ENCODE measurements around the gene GJA4. TPM values are rescaled to one million over a fixed set of nuclear protein-coding genes. Genes with fewer than 3 reads are reported as not detected.
"Not testable (repeated sequence)": the region's sequence is repeated elsewhere in the genome, so short reads cannot be mapped to it uniquely, and the experiment has no call there.

Gene GJA4
- total RNA-seq, 4 donors from 2014 or later: 2.9 to 30.8 (median 12.8) TPM

- WGBS, 2 donors: 55 to 65% methylated on average over 5 of the region's 5 CpGs
- TF ChIP-seq POLR2A (IDR thresholded peaks at IDR 0.05): no peak
- TF ChIP-seq, protein P1, sequence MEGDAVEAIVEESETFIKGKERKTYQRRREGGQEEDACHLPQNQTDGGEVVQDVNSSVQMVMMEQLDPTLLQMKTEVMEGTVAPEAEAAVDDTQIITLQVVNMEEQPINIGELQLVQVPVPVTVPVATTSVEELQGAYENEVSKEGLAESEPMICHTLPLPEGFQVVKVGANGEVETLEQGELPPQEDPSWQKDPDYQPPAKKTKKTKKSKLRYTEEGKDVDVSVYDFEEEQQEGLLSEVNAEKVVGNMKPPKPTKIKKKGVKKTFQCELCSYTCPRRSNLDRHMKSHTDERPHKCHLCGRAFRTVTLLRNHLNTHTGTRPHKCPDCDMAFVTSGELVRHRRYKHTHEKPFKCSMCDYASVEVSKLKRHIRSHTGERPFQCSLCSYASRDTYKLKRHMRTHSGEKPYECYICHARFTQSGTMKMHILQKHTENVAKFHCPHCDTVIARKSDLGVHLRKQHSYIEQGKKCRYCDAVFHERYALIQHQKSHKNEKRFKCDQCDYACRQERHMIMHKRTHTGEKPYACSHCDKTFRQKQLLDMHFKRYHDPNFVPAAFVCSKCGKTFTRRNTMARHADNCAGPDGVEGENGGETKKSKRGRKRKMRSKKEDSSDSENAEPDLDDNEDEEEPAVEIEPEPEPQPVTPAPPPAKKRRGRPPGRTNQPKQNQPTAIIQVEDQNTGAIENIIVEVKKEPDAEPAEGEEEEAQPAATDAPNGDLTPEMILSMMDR (IDR thresholded peaks at IDR 0.05): no peak
- intact Hi-C loops (cut with DNase I; ENCODE audit: low total_unique reads): no loop called here
- DNase-seq (ENCODE audit: low spot score in 2 of 2): no peak
- H3K4me3 ChIP-seq (ENCODE audit: low read depth, poor library complexity, severe bottlenecking): no peak overlapping the region
These were observed 21.8 kb upstream of the GJA4 start for GRCh38 chr1:34770891-34771504.

GRCh38 chr1:34771573-34772371 is 21.0 kb upstream of the GJA4 start:
- TF ChIP-seq, protein P1 (IDR thresholded peaks at IDR 0.05): no peak
- no peak for TF ChIP-seq POLR2A (IDR thresholded peaks at IDR 0.05)
- intact Hi-C loops (cut with DNase I; ENCODE audit: low total_unique reads): no loop called here
- whole genome bisulfite sequencing, 2 donors: 75 to 77% methylated on average over 16 of the region's 16 CpGs
- H3K4me3 ChIP-seq (ENCODE audit: low read depth, poor library complexity, severe bottlenecking): no peak overlapping the region
- DNase-seq (ENCODE audit: low spot score in 2 of 2): no peak

- H3K4me3 ChIP-seq (ENCODE audit: low read depth, poor library complexity, severe bottlenecking); DNase-seq (ENCODE audit: low spot score in 2 of 2); intact Hi-C loops (cut with DNase I; ENCODE audit: low total_unique reads): not testable (repeated sequence)
- 82 to 97% methylated on average over 4 of the region's 4 CpGs for WGBS, 2 donors
These were observed 19.7 kb upstream of the GJA4 start for GRCh38 chr1:34773114-34773513.

DNA sequence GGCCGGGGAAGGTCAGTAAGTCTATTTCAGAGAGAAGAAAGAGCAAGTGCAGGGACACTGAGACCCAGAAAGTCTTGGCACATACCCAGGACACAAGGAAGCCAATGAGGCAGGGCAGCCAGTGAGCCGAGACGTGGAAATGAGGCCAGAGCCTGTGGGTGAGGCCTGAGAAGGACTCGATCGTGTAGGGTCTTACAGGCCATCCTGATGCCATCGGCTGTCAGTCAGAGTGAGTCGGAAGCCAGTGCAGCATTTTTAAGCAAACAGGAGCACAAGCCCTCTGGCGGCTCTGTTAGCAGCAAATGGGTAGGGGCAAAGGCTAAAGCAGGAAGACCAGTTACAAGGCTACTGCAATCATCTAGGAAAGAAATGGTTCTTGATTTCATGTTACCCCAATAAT is 17.8 kb upstream of the GJA4 start:
- WGBS, 2 donors: 64 to 75% methylated on average over 8 of the region's 8 CpGs
- no peak for DNase-seq (ENCODE audit: low spot score in 2 of 2)
- H3K4me3 ChIP-seq (ENCODE audit: low read depth, poor library complexity, severe bottlenecking): no peak overlapping the region
- intact Hi-C loops (cut with DNase I; ENCODE audit: low total_unique reads): no loop called here
- TF ChIP-seq, protein P1 (IDR thresholded peaks at IDR 0.05): no peak
- no peak for TF ChIP-seq POLR2A (IDR thresholded peaks at IDR 0.05)

- intact Hi-C loops (cut with DNase I; ENCODE audit: low total_unique reads): no loop called here
- no peak for DNase-seq (ENCODE audit: low spot score in 2 of 2)
- 53 to 68% methylated on average over 2 to 3 of the region's 3 CpGs for WGBS, 2 donors
- no peak overlapping the region for H3K4me3 ChIP-seq (ENCODE audit: low read depth, poor library complexity, severe bottlenecking)
- TF ChIP-seq, protein P1 (IDR thresholded peaks at IDR 0.05): no peak
- no peak for TF ChIP-seq POLR2A (IDR thresholded peaks at IDR 0.05)
These were observed 15.9 kb upstream of the GJA4 start for GRCh38 chr1:34776911-34777310.

GRCh38 chr1:34777519-34778321 is 15.1 kb upstream of the GJA4 start:
- 61 to 70% methylated on average over 10 of the region's 10 CpGs for whole genome bisulfite sequencing, 2 donors
- H3K4me3 ChIP-seq (ENCODE audit: low read depth, poor library complexity, severe bottlenecking): no peak overlapping the region
- TF ChIP-seq POLR2A (IDR thresholded peaks at IDR 0.05): no peak
- TF ChIP-seq, protein P1 (IDR thresholded peaks at IDR 0.05): no peak
- intact Hi-C loops (cut with DNase I; ENCODE audit: low total_unique reads): no loop called here
- no peak for DNase-seq (ENCODE audit: low spot score in 2 of 2)
